ENCODE measurements around the gene TMEM272.

The TMEM272 gene

GRCh38 chr13:51803422-51804294, 41.3 kb downstream of the TMEM272 start, which contains the start of gene DHRS12:
TSS of gene DHRS12 (minus strand) at chr13:51804163. CDS start at chr13:51799659, 4,504 bp downstream.
- peak; percentile 94 for DNase-seq

GRCh38 chr13:51802631-51803418, 42.2 kb downstream of the TMEM272 start:
- no peak for DNase-seq

GRCh38 chr13:51801631-51802099, 43.3 kb downstream of the TMEM272 start:
- peak; percentile 59 for DNase-seq

GRCh38 chr13:51800486-51800885, 44.5 kb downstream of the TMEM272 start:
- no peak for DNase-seq

- no peak for DNase-seq
Measured at GRCh38 chr13:51799261-51799660, 45.7 kb downstream of the TMEM272 start.

- peak; percentile 68 for DNase-seq
Measured at GRCh38 chr13:51797664-51798488, 47.1 kb downstream of the TMEM272 start.

GRCh38 chr13:51796546-51796945, 48.4 kb downstream of the TMEM272 start:
- no peak for DNase-seq

- DNase-seq, result no peak
Measured at GRCh38 chr13:51795419-51795818, 49.6 kb downstream of the TMEM272 start.

- DNase-seq, result no peak
Measured at GRCh38 chr13:51794964-51795363, 50.0 kb downstream of the TMEM272 start.

GRCh38 chr13:51793570-51794271, 51.3 kb downstream of the TMEM272 start:
- DNase-seq, result no peak

GRCh38 chr13:51786425-51787265, 58.3 kb downstream of the TMEM272 start:
- DNase-seq, result no peak

GRCh38 chr13:51785712-51786424, 59.1 kb downstream of the TMEM272 start:
- no peak for DNase-seq

GRCh38 chr13:51784097-51784496, 60.9 kb downstream of the TMEM272 start:
- DNase-seq, result no peak

- DNase-seq, result no peak
Measured at GRCh38 chr13:51783428-51784094, 61.4 kb downstream of the TMEM272 start.

- no peak for DNase-seq
Measured at GRCh38 chr13:51782026-51782710, 62.8 kb downstream of the TMEM272 start.

GRCh38 chr13:51781246-51782022, 63.5 kb downstream of the TMEM272 start:
- no peak for DNase-seq

- DNase-seq, result no peak
Measured at GRCh38 chr13:51780099-51780498, 64.9 kb downstream of the TMEM272 start.

GRCh38 chr13:51778392-51778791, 66.6 kb downstream of the TMEM272 start:
- no peak for DNase-seq
